ENCODE measurements around the gene CASP4. TPM values are rescaled to one million over a fixed set of nuclear protein-coding genes. Genes with fewer than 3 reads are reported as not detected.
A peak's percentile ranks its signal among the peaks of the same experiment; 100 is the strongest.

Gene CASP4
- 75.6 and 91.8 TPM in 2 replicates for total RNA-seq (2014; rRNA removed; shearing (Covaris generic))

- Histone ChIP-seq H3K4me3 (peak within 1 kb of the TSS; percentile 51), H3K9me3 (replicated peaks) (no peaks in the 10 kb centered on the region), H3K27ac (peak within 1 kb of the TSS; percentile 93), H3K36me3 (no peaks in the 10 kb centered on the region), H3K4me1 (replicated peaks) (0 out of 2 replicates have a peak, but pooled peaks cover 3% of the 10 kb centered on the region), H3K27me3 (replicated peaks) (no peaks in the 10 kb centered on the region)
- peak in 1 of 2 experiments; percentile 65 for DNase-seq (ENCODE audit: low read depth in 1 of 2, low spot score in 2 of 2)
Measured at GRCh38 chr11:104968355-104968855, at the start of gene CASP4. Gene CASP4 (minus strand): TSS chr11:104968574. CDS start chr11:104968525, 49 bp downstream.

- H3K36me3 ChIP-seq, result no peaks in the 10 kb centered on the region
- H3K27ac ChIP-seq, result no peak overlapping the region
- H3K9me3 ChIP-seq (replicated peaks), result no peaks in the 10 kb centered on the region
- no peak for DNase-seq (ENCODE audit: low read depth in 1 of 2, low spot score in 2 of 2)
- no peaks in the 10 kb centered on the region for H3K27me3 ChIP-seq (replicated peaks)
- peaks cover 5% of the 10 kb centered on the region for H3K4me1 ChIP-seq (replicated peaks)
- H3K4me3 ChIP-seq, result no peak overlapping the region
Measured at GRCh38 chr11:105007463-105007862, 39.1 kb upstream of the CASP4 start.

GRCh38 chr11:105005451-105005845 lies 37.1 kb upstream of the CASP4 start:
- Histone ChIP-seq H3K27ac (no peak overlapping the region), H3K36me3 (no peaks in the 10 kb centered on the region), H3K9me3 (replicated peaks) (no peaks in the 10 kb centered on the region), H3K27me3 (replicated peaks) (no peaks in the 10 kb centered on the region), H3K4me3 (no peak overlapping the region), H3K4me1 (replicated peaks) (peaks cover 5% of the 10 kb centered on the region)
- DNase-seq (ENCODE audit: low read depth in 1 of 2, low spot score in 2 of 2), result no peak

- Histone ChIP-seq H3K27me3 (replicated peaks) (no peaks in the 10 kb centered on the region), H3K4me1 (replicated peaks) (peaks cover 5% of the 10 kb centered on the region), H3K9me3 (replicated peaks) (no peaks in the 10 kb centered on the region), H3K27ac (no peak overlapping the region), H3K36me3 (no peaks in the 10 kb centered on the region), H3K4me3 (no peak overlapping the region)
- no peak for DNase-seq (ENCODE audit: low read depth in 1 of 2, low spot score in 2 of 2)
Measured at GRCh38 chr11:105004021-105004420, 35.6 kb upstream of the CASP4 start.

GRCh38 chr11:105003151-105003550 lies 34.8 kb upstream of the CASP4 start:
- H3K36me3 ChIP-seq, result no peaks in the 10 kb centered on the region
- H3K4me1 ChIP-seq (replicated peaks), result peaks cover 5% of the 10 kb centered on the region
- H3K9me3 ChIP-seq (replicated peaks), result no peaks in the 10 kb centered on the region
- no peak overlapping the region for H3K27ac ChIP-seq
- H3K27me3 ChIP-seq (replicated peaks), result no peaks in the 10 kb centered on the region
- no peak overlapping the region for H3K4me3 ChIP-seq
- DNase-seq (ENCODE audit: low read depth in 1 of 2, low spot score in 2 of 2), result no peak

- Histone ChIP-seq H3K27ac (no peak overlapping the region), H3K36me3 (no peaks in the 10 kb centered on the region)
Measured at GRCh38 chr11:105000797-105001196, 32.4 kb upstream of the CASP4 start.

GRCh38 chr11:105000167-105000566 lies 31.8 kb upstream of the CASP4 start:
- DNase-seq (ENCODE audit: low read depth in 1 of 2, low spot score in 2 of 2), result no peak
- no peaks in the 10 kb centered on the region for H3K27me3 ChIP-seq (replicated peaks)
- H3K36me3 ChIP-seq, result no peaks in the 10 kb centered on the region
- H3K9me3 ChIP-seq (replicated peaks), result no peaks in the 10 kb centered on the region
- H3K4me3 ChIP-seq, result no peak overlapping the region
- no peak overlapping the region for H3K27ac ChIP-seq
- peaks cover 3% of the 10 kb centered on the region; the same call in 1 of the 2 replicates for H3K4me1 ChIP-seq (replicated peaks)

More at GRCh38 chr11:105000797-105001196, 32.4 kb upstream of the CASP4 start:
- peaks cover 8% of the 10 kb centered on the region for H3K4me1 ChIP-seq (replicated peaks)
- no peaks in the 10 kb centered on the region for H3K27me3 ChIP-seq (replicated peaks)
- no peaks in the 10 kb centered on the region for H3K9me3 ChIP-seq (replicated peaks)
- no peak for DNase-seq (ENCODE audit: low read depth in 1 of 2, low spot score in 2 of 2)
- no peak overlapping the region for H3K4me3 ChIP-seq

GRCh38 chr11:104999721-105000120 lies 31.3 kb upstream of the CASP4 start:
- Histone ChIP-seq H3K27me3 (replicated peaks) (no peaks in the 10 kb centered on the region), H3K27ac (no peak overlapping the region), H3K4me1 (replicated peaks) (peaks cover 3% of the 10 kb centered on the region; the same call in 1 of the 2 replicates), H3K9me3 (replicated peaks) (no peaks in the 10 kb centered on the region), H3K36me3 (no peaks in the 10 kb centered on the region), H3K4me3 (no peak overlapping the region)
- no peak for DNase-seq (ENCODE audit: low read depth in 1 of 2, low spot score in 2 of 2)

GRCh38 chr11:104997288-104997687 lies 28.9 kb upstream of the CASP4 start:
- DNase-seq (ENCODE audit: low read depth in 1 of 2, low spot score in 2 of 2), result peak in 1 of 2 experiments; percentile 58

GRCh38 chr11:104995001-104995408 lies 26.6 kb upstream of the CASP4 start:
- DNase-seq (ENCODE audit: low read depth in 1 of 2, low spot score in 2 of 2), result no peak
- Histone ChIP-seq H3K27ac (no peak overlapping the region), H3K4me1 (replicated peaks) (peaks cover 3% of the 10 kb centered on the region; the same call in 1 of the 2 replicates)

More at GRCh38 chr11:104997288-104997687, 28.9 kb upstream of the CASP4 start:
- Histone ChIP-seq H3K4me1 (replicated peaks) (peaks cover 3% of the 10 kb centered on the region; the same call in 1 of the 2 replicates), H3K4me3 (peak overlapping the region; percentile 17; the same call in 1 of the 2 replicates), H3K27ac (peak overlapping the region; percentile 67), H3K9me3 (replicated peaks) (no peaks in the 10 kb centered on the region), H3K27me3 (replicated peaks) (no peaks in the 10 kb centered on the region), H3K36me3 (no peaks in the 10 kb centered on the region)

GRCh38 chr11:104992781-104993180 lies 24.4 kb upstream of the CASP4 start:
- no peaks in the 10 kb centered on the region for H3K27me3 ChIP-seq (replicated peaks)
- no peak overlapping the region for H3K27ac ChIP-seq
- H3K4me1 ChIP-seq (replicated peaks), result peaks cover under 1% of the 10 kb centered on the region; the same call in 1 of the 2 replicates
- no peak overlapping the region for H3K4me3 ChIP-seq
- H3K9me3 ChIP-seq (replicated peaks), result no peaks in the 10 kb centered on the region
- DNase-seq (ENCODE audit: low read depth in 1 of 2, low spot score in 2 of 2), result no peak
- no peaks in the 10 kb centered on the region for H3K36me3 ChIP-seq

More at GRCh38 chr11:104995001-104995408, 26.6 kb upstream of the CASP4 start:
- H3K27me3 ChIP-seq (replicated peaks), result no peaks in the 10 kb centered on the region
- H3K36me3 ChIP-seq, result no peaks in the 10 kb centered on the region
- no peaks in the 10 kb centered on the region for H3K9me3 ChIP-seq (replicated peaks)
- H3K4me3 ChIP-seq, result no peak overlapping the region

GRCh38 chr11:104991994-104992393 lies 23.6 kb upstream of the CASP4 start:
- no peaks in the 10 kb centered on the region for H3K4me1 ChIP-seq (replicated peaks)
- no peaks in the 10 kb centered on the region for H3K9me3 ChIP-seq (replicated peaks)
- no peak overlapping the region for H3K4me3 ChIP-seq
- no peak overlapping the region for H3K27ac ChIP-seq
- no peak for DNase-seq (ENCODE audit: low read depth in 1 of 2, low spot score in 2 of 2)
- no peaks in the 10 kb centered on the region for H3K36me3 ChIP-seq
- no peaks in the 10 kb centered on the region for H3K27me3 ChIP-seq (replicated peaks)

- no peaks in the 10 kb centered on the region for H3K9me3 ChIP-seq (replicated peaks)
- H3K27me3 ChIP-seq (replicated peaks), result no peaks in the 10 kb centered on the region
- DNase-seq (ENCODE audit: low read depth in 1 of 2, low spot score in 2 of 2), result no peak
- H3K27ac ChIP-seq, result no peak overlapping the region
- H3K4me1 ChIP-seq (replicated peaks), result no peaks in the 10 kb centered on the region
- H3K36me3 ChIP-seq, result no peaks in the 10 kb centered on the region
- no peak overlapping the region for H3K4me3 ChIP-seq
Measured at GRCh38 chr11:104984808-104985207, 16.4 kb upstream of the CASP4 start.

- Histone ChIP-seq H3K4me3 (no peak overlapping the region), H3K4me1 (replicated peaks) (no peaks in the 10 kb centered on the region), H3K36me3 (no peaks in the 10 kb centered on the region), H3K27ac (no peak overlapping the region), H3K9me3 (replicated peaks) (no peaks in the 10 kb centered on the region), H3K27me3 (replicated peaks) (no peaks in the 10 kb centered on the region)
- no peak for DNase-seq (ENCODE audit: low read depth in 1 of 2, low spot score in 2 of 2)
Measured at GRCh38 chr11:104979839-104980238, 11.5 kb upstream of the CASP4 start.

GRCh38 chr11:104973616-104974015 lies 5.2 kb upstream of the CASP4 start:
- no peaks in the 10 kb centered on the region for H3K27me3 ChIP-seq (replicated peaks)
- H3K36me3 ChIP-seq, result no peaks in the 10 kb centered on the region
- H3K4me3 ChIP-seq, result no peak overlapping the region
- no peak for DNase-seq (ENCODE audit: low read depth in 1 of 2, low spot score in 2 of 2)
- 0 out of 2 replicates have a peak, but pooled peaks cover 3% of the 10 kb centered on the region for H3K4me1 ChIP-seq (replicated peaks)
- H3K27ac ChIP-seq, result no peak overlapping the region
- no peaks in the 10 kb centered on the region for H3K9me3 ChIP-seq (replicated peaks)
